CD4-positive, alpha-beta T cell (primary cell): ENCODE measurements around the gene GALNT8. TPM values are rescaled to one million over a fixed set of nuclear protein-coding genes. Genes with fewer than 3 reads are reported as not detected.

Experiments
- ATAC-seq: fragments of 200-7000 bp; cut with Tn5 transposase; one replicate; pipeline ENCODE4 v1.10.0; 2022; ENCODE audit warnings: mild to moderate bottlenecking; ENCODE audit not compliant: poor library complexity
- CTCF ChIA-PET: fragments of 350-600 bp; sonication (Branson Sonifier 250); formaldehyde crosslinking; loops from one replicate; lab custom pipeline; 2021; ENCODE audit warnings: antibody characterized with exemption, inconsistent platforms; lab: Charles Lee
- POLR2A ChIA-PET: fragments of 350-600 bp; sonication (Branson Sonifier 250); formaldehyde crosslinking; loops from one replicate; lab custom pipeline; 2021; ENCODE audit warnings: antibody characterized with exemption, inconsistent platforms; lab: Charles Lee
- DNase-seq, 14 experiments: peaks; one replicate each; pipeline ENCODE4 v3.0.0-alpha.2; 2013 to 2020; ENCODE audit warnings: mixed read lengths in 2 of 14
- H3K27ac ChIP-seq, 2 donors: one replicate each; pipeline versions ENCODE4 v1.5.1 to v1.7.0; 2013; ENCODE audit warnings: low read length in 2 of 2, low read depth in 1 of 2, mild to moderate bottlenecking in 1 of 2
- H3K27me3 ChIP-seq, 2 experiments: 1 replicate in 1 of 2; 2 replicates in 1 of 2; pipeline versions ENCODE4 v1.6.1 to v1.7.0; 2013; ENCODE audit warnings: low read length in 2 of 2, control low read depth in 1 of 2, mild to moderate bottlenecking in 1 of 2, moderate library complexity in 1 of 2; ENCODE audit not compliant: insufficient read depth in 2 of 2, control insufficient read depth in 1 of 2
- H3K36me3 ChIP-seq: one replicate; pipeline ENCODE4 v1.6.1; 2013; ENCODE audit warnings: low read length, control low read depth; ENCODE audit not compliant: insufficient read depth
- H3K4me1 ChIP-seq: one replicate; pipeline ENCODE4 v1.6.1; 2013; ENCODE audit warnings: low read length, control low read depth; ENCODE audit not compliant: insufficient read depth
- H3K4me3 ChIP-seq: one replicate; pipeline ENCODE4 v1.5.1; 2013; ENCODE audit warnings: mild to moderate bottlenecking, low read length, moderate library complexity
- H3K9me3 ChIP-seq, 2 experiments: 1 replicate in 1 of 2; 2 replicates in 1 of 2; pipeline versions ENCODE4 v1.6.1 to v1.7.0; 2013; ENCODE audit warnings: low read length in 2 of 2, mild to moderate bottlenecking in 2 of 2, control low read depth in 1 of 2, moderate library complexity in 1 of 2; ENCODE audit not compliant: control insufficient read depth in 1 of 2, insufficient read depth in 1 of 2
- H3K27ac Mint-ChIP-seq: one replicate; pipeline ENCODE4 v1.8.0; 2020; ENCODE audit warnings: mixed read lengths
- H3K27me3 Mint-ChIP-seq: one replicate; pipeline ENCODE4 v1.8.0; 2021; ENCODE audit warnings: mixed read lengths
- H3K36me3 Mint-ChIP-seq: one replicate; pipeline ENCODE4 v1.8.0; 2021; ENCODE audit warnings: low read depth, mixed read lengths
- H3K4me1 Mint-ChIP-seq: one replicate; pipeline ENCODE4 v1.8.0; 2021; ENCODE audit warnings: low read depth, mixed read lengths
- H3K4me3 Mint-ChIP-seq: one replicate; pipeline ENCODE4 v1.8.0; 2020; ENCODE audit warnings: mild to moderate bottlenecking, mixed read lengths
- H3K9me3 Mint-ChIP-seq: one replicate; pipeline ENCODE4 v1.8.0; 2020; ENCODE audit warnings: mixed read lengths
- intact Hi-C, 2 experiments: fragments of 100-400 bp; cut with DNase I in 1 of 2; cut with micrococcal nuclease in 1 of 2; formaldehyde crosslinking; loops; one replicate each; pipeline versions ENCODE4 v1.15.1 to v1.9.0; 2023 to 2025; cut with DNase I, micrococcal nuclease
- total RNA-seq, 174 experiments: library from RNA in 2 of 174; stranded (reverse) in 2 of 174; gene quantifications; one replicate each; pipeline ENCODE4 v1.2.3 and lab custom pipeline; 2021 to 2026
- TF ChIP-seq, protein P1 (sequence below): fragments of 200-600 bp; IDR thresholded peaks from one replicate; pipeline ENCODE4 v1.8.0; 2022; ENCODE audit warnings: antibody characterized with exemption, mild to moderate bottlenecking

GALNT8 gene
- total RNA-seq, 2 experiments from 2014 or later: 0.44 to 0.56 TPM

DNA sequence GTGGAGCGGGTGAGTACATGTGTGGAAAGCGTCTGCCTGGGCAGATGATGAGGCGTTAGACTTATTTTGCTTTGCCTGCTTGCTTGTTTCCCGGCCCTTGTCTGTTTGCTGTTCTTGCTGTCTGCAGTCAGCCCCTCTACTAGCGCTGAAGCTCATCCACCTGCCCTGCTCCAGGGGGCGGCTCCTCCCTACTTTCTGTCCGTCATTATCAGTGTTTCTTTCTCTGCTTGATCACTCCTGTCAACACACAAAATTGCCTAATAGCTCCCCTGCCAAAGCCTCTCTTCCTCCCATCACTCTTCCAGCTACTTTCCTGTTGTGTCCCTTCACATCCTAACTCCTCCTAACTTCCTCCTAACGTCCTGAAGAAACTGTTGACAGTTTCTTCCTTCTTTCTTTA is 34.9 kb upstream of the GALNT8 start:
- TF ChIP-seq, protein P1, sequence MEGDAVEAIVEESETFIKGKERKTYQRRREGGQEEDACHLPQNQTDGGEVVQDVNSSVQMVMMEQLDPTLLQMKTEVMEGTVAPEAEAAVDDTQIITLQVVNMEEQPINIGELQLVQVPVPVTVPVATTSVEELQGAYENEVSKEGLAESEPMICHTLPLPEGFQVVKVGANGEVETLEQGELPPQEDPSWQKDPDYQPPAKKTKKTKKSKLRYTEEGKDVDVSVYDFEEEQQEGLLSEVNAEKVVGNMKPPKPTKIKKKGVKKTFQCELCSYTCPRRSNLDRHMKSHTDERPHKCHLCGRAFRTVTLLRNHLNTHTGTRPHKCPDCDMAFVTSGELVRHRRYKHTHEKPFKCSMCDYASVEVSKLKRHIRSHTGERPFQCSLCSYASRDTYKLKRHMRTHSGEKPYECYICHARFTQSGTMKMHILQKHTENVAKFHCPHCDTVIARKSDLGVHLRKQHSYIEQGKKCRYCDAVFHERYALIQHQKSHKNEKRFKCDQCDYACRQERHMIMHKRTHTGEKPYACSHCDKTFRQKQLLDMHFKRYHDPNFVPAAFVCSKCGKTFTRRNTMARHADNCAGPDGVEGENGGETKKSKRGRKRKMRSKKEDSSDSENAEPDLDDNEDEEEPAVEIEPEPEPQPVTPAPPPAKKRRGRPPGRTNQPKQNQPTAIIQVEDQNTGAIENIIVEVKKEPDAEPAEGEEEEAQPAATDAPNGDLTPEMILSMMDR: no peak
- no peak overlapping the region for H3K4me3 Mint-ChIP-seq
- Histone ChIP-seq H3K4me1 (no peaks in the 10 kb centered on the region), H3K4me3 (no peak overlapping the region), H3K36me3 (peaks cover 74% of the 10 kb centered on the region), H3K9me3 (no peaks in the 10 kb centered on the region), H3K27me3 (no peaks in the 10 kb centered on the region), H3K27ac (no peak overlapping the region)
- no peaks in the 10 kb centered on the region for H3K9me3 Mint-ChIP-seq
- ATAC-seq: no peak
- DNase-seq: no peak
- peaks cover 86% of the 10 kb centered on the region for H3K36me3 Mint-ChIP-seq
- CTCF ChIA-PET: no interaction called here
- no peaks in the 10 kb centered on the region for H3K4me1 Mint-ChIP-seq
- H3K27ac Mint-ChIP-seq: no peak overlapping the region
- H3K27me3 Mint-ChIP-seq: no peaks in the 10 kb centered on the region
- POLR2A ChIA-PET: no interaction called here
- intact Hi-C loops: no loop called here

DNA sequence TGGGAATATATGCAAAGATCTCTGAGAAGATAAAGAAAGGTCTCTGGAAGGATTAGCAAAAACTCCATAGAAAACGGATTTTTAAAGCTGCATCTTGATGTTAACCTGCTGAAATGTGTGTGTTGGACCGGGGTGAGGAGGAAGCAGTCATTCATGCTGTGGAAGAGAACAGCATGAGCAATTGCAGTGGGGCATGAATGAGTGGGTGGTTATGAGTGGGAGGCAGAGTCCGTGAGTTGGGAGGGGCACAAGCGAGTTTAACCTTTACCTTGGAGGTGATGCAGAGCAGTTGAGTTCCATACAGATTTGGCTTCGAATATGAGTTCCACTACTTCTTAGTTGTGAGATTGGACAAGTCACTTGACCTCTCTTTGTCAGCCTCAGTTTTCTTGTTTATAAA is 29.4 kb upstream of the GALNT8 start:
- Mint-ChIP-seq H3K27me3 (no peaks in the 10 kb centered on the region), H3K4me1 (no peaks in the 10 kb centered on the region), H3K9me3 (no peaks in the 10 kb centered on the region), H3K36me3 (peaks cover 82% of the 10 kb centered on the region), H3K4me3 (no peak overlapping the region), H3K27ac (no peak overlapping the region)
- CTCF ChIA-PET: no interaction called here
- POLR2A ChIA-PET: no interaction called here
- H3K9me3 ChIP-seq: no peaks in the 10 kb centered on the region
- intact Hi-C loops: no loop called here
- ATAC-seq: no peak
- H3K4me1 ChIP-seq: no peaks in the 10 kb centered on the region
- DNase-seq: no peak
- no peak overlapping the region for H3K4me3 ChIP-seq
- peaks cover 38% of the 10 kb centered on the region for H3K36me3 ChIP-seq
- TF ChIP-seq, protein P1: no peak
- H3K27me3 ChIP-seq: no peaks in the 10 kb centered on the region
- H3K27ac ChIP-seq: no peak overlapping the region

DNA sequence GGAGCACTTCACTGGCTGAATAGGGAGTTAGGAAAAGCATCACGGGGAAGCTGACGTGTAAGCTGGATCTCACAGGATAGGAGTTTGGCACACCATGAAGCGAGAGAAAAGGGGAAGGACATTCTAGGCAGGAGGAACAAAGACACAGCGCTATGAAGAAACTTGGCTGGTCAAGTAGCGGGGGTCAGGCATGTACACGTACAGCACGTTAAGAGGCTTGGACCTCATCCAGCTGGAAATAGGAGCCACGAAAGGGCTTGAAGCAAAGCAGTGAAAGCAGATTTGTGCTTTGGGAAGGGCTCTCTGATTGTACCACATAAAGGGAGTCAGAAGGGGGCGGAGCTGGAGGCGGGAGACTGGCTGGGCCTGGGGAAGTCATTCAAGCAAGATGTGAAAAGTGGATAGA is 19.6 kb upstream of the GALNT8 start:
- H3K36me3 ChIP-seq: peaks cover 2% of the 10 kb centered on the region
- CTCF ChIA-PET: no interaction called here

More for the DNA sequence above, 19.6 kb upstream of the GALNT8 start:
- H3K27me3 ChIP-seq: peaks cover 0 to 4% of the 10 kb centered on the region in 2 experiments
- ATAC-seq: no peak
- no peak overlapping the region for H3K4me3 Mint-ChIP-seq
- H3K9me3 ChIP-seq: no peaks in the 10 kb centered on the region
- TF ChIP-seq, protein P1: no peak
- H3K9me3 Mint-ChIP-seq: no peaks in the 10 kb centered on the region
- H3K27ac Mint-ChIP-seq: no peak overlapping the region
- no peak for DNase-seq
- H3K4me3 ChIP-seq: no peak overlapping the region
- intact Hi-C loops: no loop called here
- H3K36me3 Mint-ChIP-seq: peaks cover 13% of the 10 kb centered on the region
- H3K27me3 Mint-ChIP-seq: no peaks in the 10 kb centered on the region
- H3K27ac ChIP-seq: no peak overlapping the region
- no peaks in the 10 kb centered on the region for H3K4me1 ChIP-seq
- POLR2A ChIA-PET: no interaction called here
- no peaks in the 10 kb centered on the region for H3K4me1 Mint-ChIP-seq
